ENCODE measurements around the gene STMN3. TPM values are rescaled to one million over a fixed set of nuclear protein-coding genes. Genes with fewer than 3 reads are reported as not detected.

The STMN3 gene
- total and polyA plus RNA-seq, 4 donors: 0.42 to 2.9 (median 0.91) TPM

- 95% methylated on average over 13 of the region's 13 CpGs for WGBS
- no peaks in the 10 kb centered on the region for H3K9me3 ChIP-seq (ENCODE audit: control insufficient read depth in 4 of 4, low read length in 3 of 4)
- TF ChIP-seq JUND (IDR thresholded peaks at IDR 0.05) (no peak), SP1 (IDR thresholded peaks at IDR 0.05) (no peak), RXRA (IDR thresholded peaks at IDR 0.05) (no peak), NR2F2 (IDR thresholded peaks at IDR 0.05) (no peak), HNF4A (conservative IDR thresholded peaks at IDR 0.05) (no peak), TAF1 (conservative IDR thresholded peaks at IDR 0.05) (no peak), FOXA2 (IDR thresholded peaks at IDR 0.05) (no peak)
- TF ChIP-seq, protein P1, sequence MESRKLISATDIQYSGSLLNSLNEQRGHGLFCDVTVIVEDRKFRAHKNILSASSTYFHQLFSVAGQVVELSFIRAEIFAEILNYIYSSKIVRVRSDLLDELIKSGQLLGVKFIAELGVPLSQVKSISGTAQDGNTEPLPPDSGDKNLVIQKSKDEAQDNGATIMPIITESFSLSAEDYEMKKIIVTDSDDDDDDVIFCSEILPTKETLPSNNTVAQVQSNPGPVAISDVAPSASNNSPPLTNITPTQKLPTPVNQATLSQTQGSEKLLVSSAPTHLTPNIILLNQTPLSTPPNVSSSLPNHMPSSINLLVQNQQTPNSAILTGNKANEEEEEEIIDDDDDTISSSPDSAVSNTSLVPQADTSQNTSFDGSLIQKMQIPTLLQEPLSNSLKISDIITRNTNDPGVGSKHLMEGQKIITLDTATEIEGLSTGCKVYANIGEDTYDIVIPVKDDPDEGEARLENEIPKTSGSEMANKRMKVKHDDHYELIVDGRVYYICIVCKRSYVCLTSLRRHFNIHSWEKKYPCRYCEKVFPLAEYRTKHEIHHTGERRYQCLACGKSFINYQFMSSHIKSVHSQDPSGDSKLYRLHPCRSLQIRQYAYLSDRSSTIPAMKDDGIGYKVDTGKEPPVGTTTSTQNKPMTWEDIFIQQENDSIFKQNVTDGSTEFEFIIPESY (IDR thresholded peaks at IDR 0.05): no peak
- TF ChIP-seq, protein P2, sequence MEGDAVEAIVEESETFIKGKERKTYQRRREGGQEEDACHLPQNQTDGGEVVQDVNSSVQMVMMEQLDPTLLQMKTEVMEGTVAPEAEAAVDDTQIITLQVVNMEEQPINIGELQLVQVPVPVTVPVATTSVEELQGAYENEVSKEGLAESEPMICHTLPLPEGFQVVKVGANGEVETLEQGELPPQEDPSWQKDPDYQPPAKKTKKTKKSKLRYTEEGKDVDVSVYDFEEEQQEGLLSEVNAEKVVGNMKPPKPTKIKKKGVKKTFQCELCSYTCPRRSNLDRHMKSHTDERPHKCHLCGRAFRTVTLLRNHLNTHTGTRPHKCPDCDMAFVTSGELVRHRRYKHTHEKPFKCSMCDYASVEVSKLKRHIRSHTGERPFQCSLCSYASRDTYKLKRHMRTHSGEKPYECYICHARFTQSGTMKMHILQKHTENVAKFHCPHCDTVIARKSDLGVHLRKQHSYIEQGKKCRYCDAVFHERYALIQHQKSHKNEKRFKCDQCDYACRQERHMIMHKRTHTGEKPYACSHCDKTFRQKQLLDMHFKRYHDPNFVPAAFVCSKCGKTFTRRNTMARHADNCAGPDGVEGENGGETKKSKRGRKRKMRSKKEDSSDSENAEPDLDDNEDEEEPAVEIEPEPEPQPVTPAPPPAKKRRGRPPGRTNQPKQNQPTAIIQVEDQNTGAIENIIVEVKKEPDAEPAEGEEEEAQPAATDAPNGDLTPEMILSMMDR (IDR thresholded peaks at IDR 0.05; ENCODE audit: low read depth, low read length, missing input control): no peak
These were observed 33.7 kb downstream of the STMN3 start for GRCh38 chr20:63619505-63619904.

DNA sequence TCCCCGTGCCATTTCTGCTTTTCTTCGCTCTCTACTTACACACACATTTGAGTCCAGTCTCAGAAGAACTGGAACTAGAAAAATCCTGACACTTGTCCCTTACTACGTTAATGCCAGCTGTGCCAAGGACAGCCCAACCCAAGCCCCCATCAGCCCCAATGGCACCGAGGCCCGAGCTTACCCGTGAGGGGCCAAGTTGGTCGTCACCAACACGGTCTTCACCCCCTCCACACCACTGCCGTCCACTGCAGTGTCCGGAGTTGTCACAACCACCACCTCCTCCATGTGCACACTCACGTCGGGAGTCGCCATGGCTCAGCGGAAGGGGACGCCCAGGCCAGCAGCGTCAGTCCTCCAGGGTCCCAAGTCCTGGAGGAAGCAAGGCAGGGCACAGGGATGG is 34.1 kb downstream of the STMN3 start:
- no peak overlapping the region for H3K4me3 ChIP-seq (ENCODE audit: low read depth in 1 of 3, low read length in 3 of 3)
- no peak for DNase-seq (ENCODE audit: low spot score)
- H3K4me1 ChIP-seq (ENCODE audit: control insufficient read depth in 4 of 4, insufficient read depth in 4 of 4, low read length in 3 of 4): no peaks in the 10 kb centered on the region
- H3K9me3 ChIP-seq (ENCODE audit: control insufficient read depth in 4 of 4, low read length in 3 of 4): no peaks in the 10 kb centered on the region
- no peak overlapping the region for H3K27ac ChIP-seq (ENCODE audit: low read depth in 1 of 2, low read length in 2 of 2)
- H3K27me3 ChIP-seq (ENCODE audit: control insufficient read depth in 4 of 4, insufficient read depth in 4 of 4, low read length in 3 of 4): no peaks in the 10 kb centered on the region
- 96% methylated on average over 16 of the region's 16 CpGs for WGBS
- peaks cover 3 to 22% (median 8%) of the 10 kb centered on the region in 4 donors for H3K36me3 ChIP-seq (ENCODE audit: control insufficient read depth in 4 of 4, insufficient read depth in 3 of 4, low read depth in 1 of 4, low read length in 3 of 4)
- no peak overlapping the region for H3K9ac ChIP-seq (ENCODE audit: low read depth in 1 of 2, low read length in 2 of 2)
- TF ChIP-seq RAD21 (IDR thresholded peaks at IDR 0.05): no peak
- no peak for TF ChIP-seq ATF3 (IDR thresholded peaks at IDR 0.05)
- TF ChIP-seq FOXA1 (IDR thresholded peaks at IDR 0.05): no peak
- TF ChIP-seq, protein P1 (IDR thresholded peaks at IDR 0.05): no peak
- TF ChIP-seq YY1 (IDR thresholded peaks at IDR 0.05): no peak
- TF ChIP-seq GABPA (IDR thresholded peaks at IDR 0.05 in 1 of 2, conservative IDR thresholded peaks at IDR 0.05 in 1 of 2): no peak
- TF ChIP-seq RXRA (IDR thresholded peaks at IDR 0.05): no peak
- TF ChIP-seq MAX (IDR thresholded peaks at IDR 0.05): no peak

More at GRCh38 chr20:63619505-63619904, 33.7 kb downstream of the STMN3 start:
- H3K36me3 ChIP-seq (ENCODE audit: control insufficient read depth in 4 of 4, insufficient read depth in 3 of 4, low read depth in 1 of 4, low read length in 3 of 4): peaks cover 3 to 22% (median 8%) of the 10 kb centered on the region in 4 donors
- H3K4me1 ChIP-seq (ENCODE audit: control insufficient read depth in 4 of 4, insufficient read depth in 4 of 4, low read length in 3 of 4): no peaks in the 10 kb centered on the region
- no peaks in the 10 kb centered on the region for H3K27me3 ChIP-seq (ENCODE audit: control insufficient read depth in 4 of 4, insufficient read depth in 4 of 4, low read length in 3 of 4)
- DNase-seq (ENCODE audit: low spot score): no peak
- H3K4me3 ChIP-seq (ENCODE audit: low read depth in 1 of 3, low read length in 3 of 3): no peak overlapping the region
- no peak overlapping the region for H3K27ac ChIP-seq (ENCODE audit: low read depth in 1 of 2, low read length in 2 of 2)
- no peak overlapping the region for H3K9ac ChIP-seq (ENCODE audit: low read depth in 1 of 2, low read length in 2 of 2)
